SK-N-SH treated with all-trans-retinoic acid at 6 μM for 48 hours (cell line): ENCODE results near the gene CCR1.

Experiments used
- ATAC-seq: fragments of 200-7000 bp; cut with Tn5 transposase; 3 replicates; pipeline ENCODE4 v1.9.1; 2020; ENCODE audit warnings: mild to moderate bottlenecking, moderate library complexity
- ARNTL ChIP-seq: fragments of 450-650 bp; formaldehyde crosslinking; IDR thresholded peaks from 2 replicates; pipeline ENCODE4 v1.5.0; 2020; ENCODE audit warnings: low read depth, mild to moderate bottlenecking, moderate library complexity, borderline replicate concordance
- BACH2 ChIP-seq: fragments of 250-450 bp; sonication (Bioruptor Pico); IDR thresholded peaks from 2 replicates; pipeline ENCODE4 v1.9.0; 2021; ENCODE audit warnings: mild to moderate bottlenecking, borderline replicate concordance
- CSDC2 ChIP-seq: fragments of 250-450 bp; sonication (Bioruptor Pico); IDR thresholded peaks from 2 replicates; pipeline ENCODE4 v1.5.0; 2020; ENCODE audit warnings: mild to moderate bottlenecking, moderate library complexity
- ESRRG ChIP-seq: fragments of 250-450 bp; sonication (Bioruptor Pico); IDR thresholded peaks from 2 replicates; pipeline ENCODE4 v1.6.1; 2021; ENCODE audit warnings: mild to moderate bottlenecking
- ISL1 ChIP-seq: fragments of 250-450 bp; sonication (Bioruptor Pico); IDR thresholded peaks from 2 replicates; pipeline ENCODE4 v2.1.2; 2022; ENCODE audit warnings: mild to moderate bottlenecking, moderate library complexity
- OSR1 ChIP-seq: fragments of 250-450 bp; sonication (Bioruptor Pico); IDR thresholded peaks from 2 replicates; pipeline ENCODE4 v1.8.0; 2022; ENCODE audit warnings: moderate library complexity, mild to moderate bottlenecking, inconsistent platforms
- PPARA ChIP-seq: fragments of 250-450 bp; sonication (Bioruptor Pico); IDR thresholded peaks from 2 replicates; pipeline ENCODE4 v1.5.0; 2020; ENCODE audit warnings: mild to moderate bottlenecking, borderline replicate concordance
- RARB ChIP-seq: fragments of 250-450 bp; sonication (Bioruptor Pico); IDR thresholded peaks from 2 replicates; pipeline ENCODE4 v1.8.0; 2021; ENCODE audit warnings: mild to moderate bottlenecking, moderate library complexity
- SNAI2 ChIP-seq: fragments of 250-450 bp; sonication (Bioruptor Pico); IDR thresholded peaks from 2 replicates; pipeline ENCODE4 v1.5.0; 2020; ENCODE audit warnings: mild to moderate bottlenecking, moderate library complexity
- TOX ChIP-seq: fragments of 250-450 bp; sonication (Bioruptor Pico); IDR thresholded peaks from 2 replicates; pipeline ENCODE4 v1.8.0; 2021; ENCODE audit warnings: mild to moderate bottlenecking, moderate library complexity, borderline replicate concordance
- ZC3H10 ChIP-seq: fragments of 250-450 bp; sonication (Bioruptor Pico); IDR thresholded peaks from 2 replicates; pipeline ENCODE4 v1.5.1; 2021; ENCODE audit warnings: mild to moderate bottlenecking, moderate library complexity
- ZFP30 ChIP-seq: fragments of 450-650 bp; formaldehyde crosslinking; IDR thresholded peaks from 2 replicates; pipeline ENCODE4 v1.5.0; 2022; ENCODE audit warnings: mild to moderate bottlenecking, moderate library complexity
- ZNF565 ChIP-seq: fragments of 450-650 bp; formaldehyde crosslinking; conservative IDR thresholded peaks from 2 replicates; pipeline ENCODE4 v1.5.0; 2020; ENCODE audit warnings: low read depth, mild to moderate bottlenecking, moderate library complexity
- ZNF70 ChIP-seq: fragments of 450-650 bp; formaldehyde crosslinking; IDR thresholded peaks from 2 replicates; pipeline ENCODE4 v1.5.0; 2020; ENCODE audit warnings: mild to moderate bottlenecking, moderate library complexity
- ZNF8 ChIP-seq: fragments of 450-650 bp; formaldehyde crosslinking; IDR thresholded peaks from 2 replicates; pipeline ENCODE4 v1.5.0; 2020; ENCODE audit warnings: mild to moderate bottlenecking, moderate library complexity
- TF ChIP-seq, protein P1 (sequence below): fragments of 250-450 bp; sonication (Bioruptor Pico); IDR thresholded peaks from 2 replicates; pipeline ENCODE4 v1.5.0; 2020; ENCODE audit warnings: mild to moderate bottlenecking, moderate library complexity
- TF ChIP-seq, protein P2 (sequence below): fragments of 250-450 bp; sonication (Bioruptor Pico); IDR thresholded peaks from 2 replicates; pipeline ENCODE4 v1.8.0; 2021; ENCODE audit warnings: low read depth, mild to moderate bottlenecking, moderate library complexity, borderline replicate concordance
- TF ChIP-seq, protein P3 (sequence below): fragments of 250-450 bp; sonication (Bioruptor Pico); IDR thresholded peaks from 2 replicates; pipeline ENCODE4 v1.5.1; 2021; ENCODE audit warnings: mild to moderate bottlenecking, moderate library complexity
- TF ChIP-seq, protein P4 (sequence below): fragments of 250-450 bp; sonication (Bioruptor Pico); IDR thresholded peaks from 2 replicates; pipeline ENCODE4 v1.5.1; 2020; ENCODE audit warnings: low read depth, mild to moderate bottlenecking, moderate library complexity

The CCR1 gene

DNA sequence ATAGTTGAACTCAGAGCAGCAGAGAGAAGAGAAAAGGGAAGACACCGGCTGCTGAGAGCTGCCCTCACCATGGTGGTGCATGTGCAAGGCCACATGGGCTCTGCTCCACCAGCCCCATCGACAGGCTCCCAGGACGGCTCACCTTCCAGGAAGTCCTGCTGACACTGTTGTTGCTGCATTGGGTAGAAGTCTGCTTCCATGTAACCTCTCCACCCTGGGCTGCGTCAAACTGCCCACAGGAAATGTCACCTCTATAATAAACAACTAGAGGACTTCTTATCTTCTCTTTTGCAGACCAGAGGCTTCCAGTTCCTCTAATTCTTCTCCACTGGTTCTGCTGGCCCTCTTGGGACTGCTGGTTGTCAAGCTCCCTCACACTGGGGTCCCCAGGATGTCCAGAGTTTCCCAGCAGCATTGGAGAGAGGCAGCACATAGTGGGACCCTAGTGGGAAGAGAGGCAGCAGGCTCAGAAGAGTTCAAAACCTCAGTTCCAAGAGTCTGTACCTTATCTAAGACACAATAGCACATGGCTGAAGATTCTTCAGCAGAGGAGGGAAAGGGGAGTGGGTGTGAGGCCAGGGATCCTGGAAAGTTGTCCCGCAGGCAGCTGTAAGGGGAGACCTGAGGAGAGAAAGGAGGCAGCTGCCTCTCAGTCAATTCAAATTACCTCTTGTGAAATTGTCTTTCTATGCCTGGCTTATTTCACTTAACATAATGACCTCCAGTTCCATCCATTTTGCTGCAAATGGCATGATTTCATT lies 28.4 kb upstream of the CCR1 start:
- TF ChIP-seq, protein P1, sequence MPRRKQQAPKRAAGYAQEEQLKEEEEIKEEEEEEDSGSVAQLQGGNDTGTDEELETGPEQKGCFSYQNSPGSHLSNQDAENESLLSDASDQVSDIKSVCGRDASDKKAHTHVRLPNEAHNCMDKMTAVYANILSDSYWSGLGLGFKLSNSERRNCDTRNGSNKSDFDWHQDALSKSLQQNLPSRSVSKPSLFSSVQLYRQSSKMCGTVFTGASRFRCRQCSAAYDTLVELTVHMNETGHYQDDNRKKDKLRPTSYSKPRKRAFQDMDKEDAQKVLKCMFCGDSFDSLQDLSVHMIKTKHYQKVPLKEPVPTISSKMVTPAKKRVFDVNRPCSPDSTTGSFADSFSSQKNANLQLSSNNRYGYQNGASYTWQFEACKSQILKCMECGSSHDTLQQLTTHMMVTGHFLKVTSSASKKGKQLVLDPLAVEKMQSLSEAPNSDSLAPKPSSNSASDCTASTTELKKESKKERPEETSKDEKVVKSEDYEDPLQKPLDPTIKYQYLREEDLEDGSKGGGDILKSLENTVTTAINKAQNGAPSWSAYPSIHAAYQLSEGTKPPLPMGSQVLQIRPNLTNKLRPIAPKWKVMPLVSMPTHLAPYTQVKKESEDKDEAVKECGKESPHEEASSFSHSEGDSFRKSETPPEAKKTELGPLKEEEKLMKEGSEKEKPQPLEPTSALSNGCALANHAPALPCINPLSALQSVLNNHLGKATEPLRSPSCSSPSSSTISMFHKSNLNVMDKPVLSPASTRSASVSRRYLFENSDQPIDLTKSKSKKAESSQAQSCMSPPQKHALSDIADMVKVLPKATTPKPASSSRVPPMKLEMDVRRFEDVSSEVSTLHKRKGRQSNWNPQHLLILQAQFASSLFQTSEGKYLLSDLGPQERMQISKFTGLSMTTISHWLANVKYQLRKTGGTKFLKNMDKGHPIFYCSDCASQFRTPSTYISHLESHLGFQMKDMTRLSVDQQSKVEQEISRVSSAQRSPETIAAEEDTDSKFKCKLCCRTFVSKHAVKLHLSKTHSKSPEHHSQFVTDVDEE (CRISPR knock-in tag), result no peak
- no peak for TF ChIP-seq SNAI2 (CRISPR knock-in tag)
- TF ChIP-seq ZC3H10 (CRISPR knock-in tag), result no peak
- no peak for TF ChIP-seq ISL1
- TF ChIP-seq, protein P2, sequence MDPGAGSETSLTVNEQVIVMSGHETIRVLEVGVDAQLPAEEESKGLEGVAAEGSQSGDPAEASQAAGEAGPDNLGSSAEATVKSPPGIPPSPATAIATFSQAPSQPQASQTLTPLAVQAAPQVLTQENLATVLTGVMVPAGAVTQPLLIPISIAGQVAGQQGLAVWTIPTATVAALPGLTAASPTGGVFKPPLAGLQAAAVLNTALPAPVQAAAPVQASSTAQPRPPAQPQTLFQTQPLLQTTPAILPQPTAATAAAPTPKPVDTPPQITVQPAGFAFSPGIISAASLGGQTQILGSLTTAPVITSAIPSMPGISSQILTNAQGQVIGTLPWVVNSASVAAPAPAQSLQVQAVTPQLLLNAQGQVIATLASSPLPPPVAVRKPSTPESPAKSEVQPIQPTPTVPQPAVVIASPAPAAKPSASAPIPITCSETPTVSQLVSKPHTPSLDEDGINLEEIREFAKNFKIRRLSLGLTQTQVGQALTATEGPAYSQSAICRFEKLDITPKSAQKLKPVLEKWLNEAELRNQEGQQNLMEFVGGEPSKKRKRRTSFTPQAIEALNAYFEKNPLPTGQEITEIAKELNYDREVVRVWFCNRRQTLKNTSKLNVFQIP (CRISPR knock-in tag), result no peak
- TF ChIP-seq, protein P3, sequence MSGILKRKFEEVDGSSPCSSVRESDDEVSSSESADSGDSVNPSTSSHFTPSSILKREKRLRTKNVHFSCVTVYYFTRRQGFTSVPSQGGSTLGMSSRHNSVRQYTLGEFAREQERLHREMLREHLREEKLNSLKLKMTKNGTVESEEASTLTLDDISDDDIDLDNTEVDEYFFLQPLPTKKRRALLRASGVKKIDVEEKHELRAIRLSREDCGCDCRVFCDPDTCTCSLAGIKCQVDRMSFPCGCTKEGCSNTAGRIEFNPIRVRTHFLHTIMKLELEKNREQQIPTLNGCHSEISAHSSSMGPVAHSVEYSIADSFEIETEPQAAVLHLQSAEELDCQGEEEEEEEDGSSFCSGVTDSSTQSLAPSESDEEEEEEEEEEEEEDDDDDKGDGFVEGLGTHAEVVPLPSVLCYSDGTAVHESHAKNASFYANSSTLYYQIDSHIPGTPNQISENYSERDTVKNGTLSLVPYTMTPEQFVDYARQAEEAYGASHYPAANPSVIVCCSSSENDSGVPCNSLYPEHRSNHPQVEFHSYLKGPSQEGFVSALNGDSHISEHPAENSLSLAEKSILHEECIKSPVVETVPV (CRISPR knock-in tag), result no peak
- TF ChIP-seq ZNF70 (CRISPR knock-in tag), result no peak
- TF ChIP-seq OSR1 (CRISPR knock-in tag), result no peak
- no peak for TF ChIP-seq RARB (CRISPR knock-in tag)
- no peak for TF ChIP-seq ZNF565
- no peak for TF ChIP-seq CSDC2 (CRISPR knock-in tag)
- TF ChIP-seq ZNF8 (CRISPR knock-in tag), result no peak
- TF ChIP-seq ARNTL (CRISPR knock-in tag), result no peak
- TF ChIP-seq, protein P4, sequence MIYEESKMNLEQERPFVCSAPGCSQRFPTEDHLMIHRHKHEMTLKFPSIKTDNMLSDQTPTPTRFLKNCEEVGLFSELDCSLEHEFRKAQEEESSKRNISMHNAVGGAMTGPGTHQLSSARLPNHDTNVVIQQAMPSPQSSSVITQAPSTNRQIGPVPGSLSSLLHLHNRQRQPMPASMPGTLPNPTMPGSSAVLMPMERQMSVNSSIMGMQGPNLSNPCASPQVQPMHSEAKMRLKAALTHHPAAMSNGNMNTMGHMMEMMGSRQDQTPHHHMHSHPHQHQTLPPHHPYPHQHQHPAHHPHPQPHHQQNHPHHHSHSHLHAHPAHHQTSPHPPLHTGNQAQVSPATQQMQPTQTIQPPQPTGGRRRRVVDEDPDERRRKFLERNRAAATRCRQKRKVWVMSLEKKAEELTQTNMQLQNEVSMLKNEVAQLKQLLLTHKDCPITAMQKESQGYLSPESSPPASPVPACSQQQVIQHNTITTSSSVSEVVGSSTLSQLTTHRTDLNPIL (CRISPR knock-in tag), result no peak
- TF ChIP-seq TOX (CRISPR knock-in tag), result no peak
- TF ChIP-seq ZFP30 (CRISPR knock-in tag), result no peak
- no peak for ATAC-seq

- TF ChIP-seq TOX (CRISPR knock-in tag), result no peak
- TF ChIP-seq BACH2, result no peak
- TF ChIP-seq RARB (CRISPR knock-in tag), result no peak
- TF ChIP-seq, protein P4 (CRISPR knock-in tag), result no peak
- TF ChIP-seq ARNTL (CRISPR knock-in tag), result no peak
- TF ChIP-seq ZNF70 (CRISPR knock-in tag), result no peak
- TF ChIP-seq ESRRG, result no peak
- no peak for TF ChIP-seq ZFP30 (CRISPR knock-in tag)
- no peak for TF ChIP-seq ZC3H10 (CRISPR knock-in tag)
- ATAC-seq, result no peak
Observed at GRCh38 chr3:46235425-46235824, 27.3 kb upstream of the CCR1 start.

- no peak for ATAC-seq
- TF ChIP-seq ARNTL (CRISPR knock-in tag) (no peak), SNAI2 (CRISPR knock-in tag) (no peak), ESRRG (no peak), ZC3H10 (CRISPR knock-in tag) (no peak), ISL1 (no peak), BACH2 (no peak), ZFP30 (CRISPR knock-in tag) (no peak), RARB (CRISPR knock-in tag) (no peak), ZNF70 (CRISPR knock-in tag) (no peak), CSDC2 (CRISPR knock-in tag) (no peak), ZNF8 (CRISPR knock-in tag) (no peak), PPARA (no peak), TOX (CRISPR knock-in tag) (no peak)
- TF ChIP-seq, protein P3 (CRISPR knock-in tag), result no peak
- TF ChIP-seq, protein P1 (CRISPR knock-in tag), result no peak
- TF ChIP-seq, protein P2 (CRISPR knock-in tag), result no peak
Observed at GRCh38 chr3:46233194-46233593, 25.1 kb upstream of the CCR1 start.
